Measurements from ENCODE around the gene ADAMTSL3. TPM values are rescaled to one million over a fixed set of nuclear protein-coding genes. Genes with fewer than 3 reads are reported as not detected.
"Not testable (repeated sequence)": the region's sequence is repeated elsewhere in the genome, so short reads cannot be mapped to it uniquely, and the experiment has no call there.

ADAMTSL3 gene
- total and polyA plus RNA-seq, 2 donors (not counting 1 experiment from before 2014, with no cell fraction given) = 0.01 TPM; not detected in 1

DNA sequence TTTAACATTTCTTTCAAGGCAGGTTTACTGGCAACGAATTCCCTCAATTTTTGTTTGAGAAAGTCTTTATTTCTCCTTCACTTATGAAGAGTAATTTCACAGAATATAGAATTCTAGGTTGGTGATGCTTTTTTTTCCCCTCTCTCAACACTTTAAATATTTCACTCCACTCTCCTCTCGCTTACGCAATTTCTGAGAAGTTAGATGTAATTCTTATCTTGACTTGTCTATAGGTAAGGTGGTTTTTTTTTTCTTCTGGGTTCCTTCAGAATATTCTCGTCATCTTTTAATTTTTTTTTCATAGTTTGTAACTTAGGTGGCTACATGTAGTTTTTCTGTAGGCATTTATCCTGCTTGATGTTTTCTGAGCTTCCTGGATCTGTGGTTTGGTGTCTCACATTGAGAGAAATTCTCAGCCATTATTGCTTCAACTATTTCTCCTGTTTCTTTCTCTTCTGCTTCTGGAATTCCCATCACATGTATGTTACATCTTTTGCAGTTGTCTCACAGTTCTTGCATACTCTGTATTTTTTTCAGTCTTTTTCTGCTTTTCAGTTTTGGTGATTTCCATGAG, 392.2 kb downstream of the ADAMTSL3 start:
- TF ChIP-seq EZH2 (IDR thresholded peaks at IDR 0.05; ENCODE audit: borderline replicate concordance, insufficient read depth, low read depth, low read length, poor library complexity, severe bottlenecking) = no peak
- Histone ChIP-seq H3K36me3 (replicated peaks in 1 of 2; ENCODE audit: control extremely low read depth in 1 of 2, control insufficient read depth in 1 of 2, extremely low read depth in 1 of 2, insufficient read depth in 2 of 2, low read length in 1 of 2) (no peaks in the 10 kb centered on the region), H3K27ac (ENCODE audit: low read length in 2 of 2) (no peak overlapping the region), H3K4me3 (ENCODE audit: control extremely low read depth in 1 of 5, extremely low read depth in 1 of 5, insufficient read depth in 1 of 5, low read depth in 2 of 5, low read length in 4 of 5) (no peak overlapping the region), H3K4me1 (ENCODE audit: control insufficient read depth in 2 of 2, insufficient read depth in 2 of 2, low read length in 2 of 2) (no peaks in the 10 kb centered on the region), H2AFZ (ENCODE audit: insufficient read depth, low read depth, low read length, poor library complexity, severe bottlenecking) (no peak overlapping the region), H3K79me2 (ENCODE audit: control insufficient read depth, insufficient read depth, low read length) (no peaks in the 10 kb centered on the region), H3K9me3 (ENCODE audit: control extremely low read depth in 1 of 3, control insufficient read depth in 2 of 3, insufficient read depth in 1 of 3, low read length in 2 of 3) (peaks cover 0 to 4% (median 2%) of the 10 kb centered on the region in 3 donors), H3K4me2 (replicated peaks; ENCODE audit: low read depth, low read length, poor library complexity, severe bottlenecking) (no peak overlapping the region), H3K27me3 (replicated peaks in 1 of 4; ENCODE audit: control extremely low read depth in 1 of 4, control insufficient read depth in 3 of 4, insufficient read depth in 4 of 4, low read length in 3 of 4) (peaks cover 0 to 2% (median 0%) of the 10 kb centered on the region in 4 experiments), H4K20me1 (ENCODE audit: control insufficient read depth, insufficient read depth, low read length, poor library complexity, severe bottlenecking) (no peaks in the 10 kb centered on the region), H3K9ac (ENCODE audit: low read length) (no peak overlapping the region)
- Mint-ChIP-seq H3K27me3 (peaks cover 6% of the 10 kb centered on the region), H3K4me1 (no peaks in the 10 kb centered on the region), H3K4me3 (no peak overlapping the region), H3K9me3 (ENCODE audit: insufficient read depth) (peaks cover 13% of the 10 kb centered on the region), H3K27ac (no peak overlapping the region)
- CTCF ChIA-PET = no interaction called here
- no peak for ATAC-seq (ENCODE audit: low read depth)
- intact Hi-C loops (cut with micrococcal nuclease) = no loop called here
- POLR2A ChIA-PET = no interaction called here
- DNase-seq = no peak
- WGBS (ENCODE audit: insufficient coverage) = no CpG with 5 or more reads among the region's 4 CpGs

DNA sequence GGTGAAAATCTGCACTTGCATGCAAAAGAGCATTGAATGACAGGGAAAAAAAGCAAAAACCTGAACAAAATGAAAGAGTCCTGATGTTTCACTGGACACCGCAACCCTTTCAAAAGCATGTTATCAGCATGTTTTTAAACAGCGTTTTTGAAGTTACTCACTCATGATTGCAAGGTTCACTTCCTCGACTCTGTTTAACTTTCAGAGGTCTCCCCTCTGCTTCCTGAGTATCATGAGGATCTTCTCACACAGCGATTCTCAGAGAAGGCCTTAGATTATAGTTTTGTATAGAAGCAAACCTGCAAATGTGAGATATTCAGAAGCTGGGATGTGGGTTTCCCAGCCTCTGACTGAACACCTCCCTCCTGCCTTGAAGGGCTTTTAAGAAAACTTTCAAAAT, 395.6 kb downstream of the ADAMTSL3 start:
- peaks cover 13% of the 10 kb centered on the region for H3K9me3 Mint-ChIP-seq (ENCODE audit: insufficient read depth)
- H3K36me3 ChIP-seq (replicated peaks in 1 of 2; ENCODE audit: control extremely low read depth in 1 of 2, control insufficient read depth in 1 of 2, extremely low read depth in 1 of 2, insufficient read depth in 2 of 2, low read length in 1 of 2); H3K4me3 ChIP-seq (ENCODE audit: control extremely low read depth in 1 of 5, extremely low read depth in 1 of 5, insufficient read depth in 1 of 5, low read depth in 2 of 5, low read length in 4 of 5); H3K27me3 Mint-ChIP-seq; H4K20me1 ChIP-seq (ENCODE audit: control insufficient read depth, insufficient read depth, low read length, poor library complexity, severe bottlenecking); intact Hi-C loops (cut with micrococcal nuclease); H3K4me2 ChIP-seq (replicated peaks; ENCODE audit: low read depth, low read length, poor library complexity, severe bottlenecking); H3K4me1 ChIP-seq (ENCODE audit: control insufficient read depth in 2 of 2, insufficient read depth in 2 of 2, low read length in 2 of 2); H2AFZ ChIP-seq (ENCODE audit: insufficient read depth, low read depth, low read length, poor library complexity, severe bottlenecking); DNase-seq; H3K27me3 ChIP-seq (replicated peaks in 1 of 4; ENCODE audit: control extremely low read depth in 1 of 4, control insufficient read depth in 3 of 4, insufficient read depth in 4 of 4, low read length in 3 of 4); ATAC-seq (ENCODE audit: low read depth); H3K4me1 Mint-ChIP-seq; POLR2A ChIA-PET; H3K9me3 ChIP-seq (ENCODE audit: control extremely low read depth in 1 of 3, control insufficient read depth in 2 of 3, insufficient read depth in 1 of 3, low read length in 2 of 3); H3K27ac Mint-ChIP-seq; H3K9ac ChIP-seq (ENCODE audit: low read length); CTCF ChIA-PET; H3K79me2 ChIP-seq (ENCODE audit: control insufficient read depth, insufficient read depth, low read length); H3K27ac ChIP-seq (ENCODE audit: low read length in 2 of 2); H3K4me3 Mint-ChIP-seq: not testable (repeated sequence)
- WGBS (ENCODE audit: insufficient coverage) = 88% methylated on average over 2 of the region's 4 CpGs
